ENCODE measurements around the gene GSDME.

GSDME gene

GRCh38 chr7:24653316-24654085 is 103.8 kb downstream of the GSDME start:
- DNase-seq (ENCODE audit: low read depth in 2 of 2), result no peak

- no peak for DNase-seq (ENCODE audit: low read depth in 2 of 2)
These were observed 104.9 kb downstream of the GSDME start for GRCh38 chr7:24652251-24652939.

Measured in stimulated activated CD8-positive, alpha-beta memory T cell treated with anti-CD3 and anti-CD28 coated beads, Interleukin-2, amount 100 ng/mL, for 1 hour (primary cell).